ENCODE measurements around the gene TCF25.

The TCF25 gene

DNA sequence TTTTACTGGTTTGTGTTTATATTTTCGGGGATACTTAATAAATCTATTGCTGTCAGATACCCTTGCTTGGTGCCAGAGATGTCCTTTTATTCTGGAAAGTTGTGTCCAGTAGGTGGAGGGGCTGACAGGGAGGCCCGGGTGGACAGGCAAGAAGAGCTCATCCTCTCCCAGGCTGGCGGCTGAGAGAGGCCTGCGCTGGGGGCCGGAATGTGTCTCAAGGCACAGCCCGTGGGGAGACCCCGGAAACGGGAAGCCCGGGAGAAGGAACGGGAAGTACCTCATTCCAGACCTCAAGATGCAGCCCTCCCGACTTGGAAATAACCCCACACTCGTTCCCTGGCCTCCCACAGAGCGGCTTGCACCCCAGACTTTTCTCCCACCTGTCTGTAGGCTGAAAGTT, 62.6 kb downstream of the TCF25 start:
- in situ Hi-C loops (cut with MboI; ENCODE audit: low sequenced_read_pairs), result no loop called here

DNA sequence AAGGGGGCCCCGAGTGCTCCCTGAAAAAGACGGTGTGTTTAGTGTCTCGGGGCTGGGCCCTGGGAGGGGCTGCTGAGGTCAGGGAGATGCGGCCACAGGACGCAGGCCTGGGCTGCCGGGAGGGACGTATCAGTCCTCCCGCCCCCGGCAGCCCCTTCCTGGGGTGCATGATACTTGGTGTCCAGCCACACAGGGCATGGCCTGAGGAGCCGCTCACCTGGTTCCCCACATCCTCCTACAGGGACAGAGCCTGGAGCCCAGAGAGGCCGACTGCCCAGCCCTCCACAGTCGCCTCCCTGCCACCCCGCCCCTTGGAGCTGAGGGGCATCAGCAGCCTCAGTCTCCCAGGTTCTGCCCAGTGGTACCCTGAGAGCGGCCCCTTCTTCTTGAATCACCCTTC, 63.1 kb downstream of the TCF25 start:
- in situ Hi-C loops (cut with MboI; ENCODE audit: low sequenced_read_pairs), result no loop called here

DNA sequence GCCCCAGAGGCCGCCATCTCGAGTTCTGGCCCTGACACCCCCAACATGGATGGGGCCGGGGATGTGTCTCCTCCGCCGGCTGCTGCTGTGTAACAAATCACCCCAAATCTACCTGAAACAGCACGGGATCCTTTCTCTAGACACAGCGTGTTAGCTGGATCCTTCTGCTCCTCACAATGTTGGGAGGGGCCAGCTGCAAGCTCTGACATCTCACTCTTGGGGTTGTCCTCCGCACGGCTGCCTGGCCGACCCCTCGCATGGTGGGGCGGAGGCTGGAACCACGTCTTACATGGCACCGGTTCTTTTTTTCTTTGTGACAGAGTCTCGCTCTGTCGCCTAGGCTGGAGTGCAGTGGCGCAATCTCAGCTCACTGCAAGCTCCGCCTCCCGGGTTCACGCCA, 63.6 kb downstream of the TCF25 start:
- in situ Hi-C loops (cut with MboI; ENCODE audit: low sequenced_read_pairs), result no loop called here

DNA sequence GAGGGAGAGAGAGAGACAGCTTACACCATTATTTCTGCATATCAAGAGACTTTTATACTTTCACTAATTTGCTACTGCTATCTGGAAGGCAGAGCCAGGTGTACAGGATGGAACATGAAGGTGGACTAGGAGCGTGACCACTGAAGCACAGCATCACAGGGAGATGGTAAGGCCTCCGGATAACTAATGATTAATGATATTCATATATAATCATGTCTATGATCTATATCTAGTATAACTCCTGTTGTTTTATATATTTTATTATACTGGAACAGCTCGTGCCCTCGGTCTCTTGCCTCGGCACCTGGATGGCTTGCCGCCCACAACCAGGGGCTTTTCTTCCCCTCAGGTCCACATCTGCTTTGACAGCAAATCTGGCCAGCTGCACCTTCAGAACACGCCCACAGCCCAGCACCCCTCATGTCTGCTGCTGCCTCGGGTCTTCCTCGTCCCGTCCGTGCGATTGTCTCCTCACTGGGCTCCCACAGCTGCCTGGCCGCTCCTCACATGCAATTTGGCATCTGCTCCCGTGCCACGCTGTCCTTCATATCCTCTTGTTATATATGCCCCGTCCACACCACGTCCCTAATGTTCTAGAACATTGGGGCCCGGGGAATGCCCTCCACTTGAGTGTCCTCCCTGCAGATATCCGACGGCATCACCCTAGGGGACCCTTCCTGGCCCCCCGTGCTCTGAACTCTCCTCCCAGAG, 64.9 kb downstream of the TCF25 start:
- in situ Hi-C loops (cut with MboI; ENCODE audit: low sequenced_read_pairs), result no loop called here

DNA sequence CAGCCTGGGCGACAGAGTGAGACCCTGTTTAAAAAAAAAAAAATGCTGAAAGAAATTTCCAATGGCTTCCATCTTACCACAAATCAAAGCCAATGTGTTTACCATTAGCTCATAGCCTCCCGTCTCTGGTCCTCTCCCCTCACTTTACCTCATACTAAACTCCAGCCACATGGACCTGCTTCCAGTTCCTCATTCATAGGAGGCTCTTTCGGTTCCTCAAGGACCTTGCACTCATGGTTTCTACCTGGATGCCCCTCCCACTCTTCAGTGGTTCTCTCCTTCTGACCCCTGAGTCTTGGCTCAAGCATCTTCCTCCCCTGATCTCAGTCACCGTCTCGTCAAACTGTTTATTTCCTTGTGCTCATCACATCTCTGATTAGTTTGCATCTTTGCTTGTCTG, 71.4 kb downstream of the TCF25 start:
- in situ Hi-C loops (cut with MboI; ENCODE audit: low sequenced_read_pairs), result no loop called here

DNA sequence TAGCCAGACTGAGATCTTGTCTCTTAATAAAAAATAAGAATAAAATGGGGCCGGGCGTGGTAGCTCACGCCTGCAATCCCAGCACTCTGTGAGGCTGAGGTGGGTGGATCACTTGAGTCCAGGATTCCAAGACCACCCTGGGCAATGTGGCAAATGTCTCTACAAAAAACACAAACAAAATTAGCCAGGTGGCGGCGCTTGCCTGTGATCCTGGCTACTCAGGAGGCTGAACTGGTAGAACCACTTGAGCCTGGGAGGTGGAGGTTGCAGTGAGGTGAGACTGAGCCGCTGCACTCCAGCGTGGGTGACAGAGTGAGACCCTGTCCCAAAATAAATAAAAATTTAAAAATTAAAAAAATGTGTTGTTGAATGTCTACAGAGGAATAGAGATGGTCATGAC, 72.3 kb downstream of the TCF25 start:
- in situ Hi-C loops (cut with MboI; ENCODE audit: low sequenced_read_pairs), result no loop called here

DNA sequence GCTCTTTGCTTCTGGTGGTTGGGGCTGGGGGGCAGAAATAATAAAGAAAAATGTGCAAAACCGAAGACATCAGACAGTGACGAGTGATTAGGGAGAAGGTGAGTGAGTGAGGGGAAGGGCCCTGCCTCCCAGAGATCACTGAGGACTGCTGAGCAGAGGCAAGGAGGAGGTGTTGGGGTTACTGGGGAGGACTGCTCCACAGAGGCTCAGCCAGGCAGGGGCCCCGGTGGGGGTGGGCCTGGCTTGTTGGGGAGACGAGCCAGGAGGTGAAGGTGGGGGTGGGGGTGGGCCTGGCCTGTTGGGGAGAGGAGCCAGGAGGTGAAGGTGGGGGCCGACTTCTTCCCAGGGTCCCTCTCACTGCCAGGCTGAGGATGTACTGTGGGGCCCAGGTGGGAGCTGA, 73.1 kb downstream of the TCF25 start:
- in situ Hi-C loops (cut with MboI; ENCODE audit: low sequenced_read_pairs), result no loop called here

DNA sequence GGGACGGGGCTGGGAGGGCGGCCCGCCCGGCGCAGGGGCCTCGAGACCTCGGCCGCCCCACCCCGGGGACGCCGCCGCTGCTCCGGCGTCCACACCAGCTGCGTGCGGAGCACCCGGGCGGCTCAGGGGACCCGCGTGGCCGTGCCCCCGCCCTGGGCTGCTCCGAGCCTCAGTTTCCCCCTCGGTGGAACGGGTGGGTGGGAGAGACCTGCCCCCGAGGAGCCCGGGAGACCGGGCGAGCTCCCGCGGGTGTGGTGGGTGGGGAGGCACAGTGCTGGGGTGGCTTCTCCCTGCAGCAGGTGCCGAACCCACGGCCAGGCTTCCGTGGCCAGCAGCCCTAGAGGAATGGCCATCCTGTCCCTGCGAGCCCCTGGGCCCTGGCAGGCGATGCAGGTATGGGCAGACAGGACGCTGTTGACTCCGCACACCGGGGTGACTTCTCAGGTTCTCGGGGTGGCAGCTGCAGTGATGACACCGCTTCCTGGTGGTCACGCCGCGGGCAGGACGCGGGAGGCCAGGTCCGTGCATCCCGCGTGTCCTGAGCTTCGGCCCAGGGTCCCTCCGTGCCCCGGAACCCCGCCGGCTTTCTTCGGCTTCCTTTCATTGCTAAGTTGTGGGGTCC, 75.8 kb downstream of the TCF25 start:
- in situ Hi-C loops (cut with MboI; ENCODE audit: low sequenced_read_pairs), result no loop called here

DNA sequence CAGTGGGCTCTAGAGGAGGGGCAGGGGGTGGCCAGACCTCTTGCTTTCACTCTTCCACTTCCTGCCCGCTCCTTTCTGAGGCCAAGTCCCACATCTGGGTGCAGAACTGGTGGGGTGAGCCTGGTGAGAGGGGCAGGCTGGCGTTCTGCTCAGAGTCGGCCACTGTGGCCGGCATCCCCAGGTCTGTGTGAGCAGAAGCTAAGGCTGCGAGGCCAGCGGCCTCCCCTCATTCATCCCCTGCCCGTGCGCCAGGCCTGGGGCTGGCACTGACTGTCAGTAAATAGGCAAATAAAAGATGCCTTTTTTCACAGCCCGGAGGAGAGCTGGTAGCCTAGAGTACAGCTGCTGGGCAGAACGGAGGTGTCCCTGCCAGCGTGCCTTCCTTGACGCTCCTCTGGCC, 76.4 kb downstream of the TCF25 start:
- in situ Hi-C loops (cut with MboI; ENCODE audit: low sequenced_read_pairs), result no loop called here

DNA sequence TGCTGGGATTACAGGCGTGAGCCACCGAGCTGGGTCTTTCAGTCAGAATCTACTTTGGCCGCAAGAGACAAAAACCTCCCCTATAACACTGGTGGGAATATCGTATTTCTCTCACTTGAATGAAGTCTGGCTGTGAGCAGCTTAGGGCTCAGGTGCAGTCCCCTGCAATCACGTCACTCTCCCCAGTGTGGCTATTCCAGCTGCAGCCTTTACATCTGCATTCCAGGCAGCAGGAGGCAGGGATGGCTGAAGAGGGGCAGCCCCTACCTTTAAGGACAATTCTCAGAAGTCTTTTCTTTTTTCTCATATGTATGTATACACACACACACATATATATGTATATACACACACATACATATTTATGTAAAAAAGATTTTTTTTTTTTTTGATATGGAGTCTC, 78.1 kb downstream of the TCF25 start:
- in situ Hi-C loops (cut with MboI; ENCODE audit: low sequenced_read_pairs), result no loop called here

DNA sequence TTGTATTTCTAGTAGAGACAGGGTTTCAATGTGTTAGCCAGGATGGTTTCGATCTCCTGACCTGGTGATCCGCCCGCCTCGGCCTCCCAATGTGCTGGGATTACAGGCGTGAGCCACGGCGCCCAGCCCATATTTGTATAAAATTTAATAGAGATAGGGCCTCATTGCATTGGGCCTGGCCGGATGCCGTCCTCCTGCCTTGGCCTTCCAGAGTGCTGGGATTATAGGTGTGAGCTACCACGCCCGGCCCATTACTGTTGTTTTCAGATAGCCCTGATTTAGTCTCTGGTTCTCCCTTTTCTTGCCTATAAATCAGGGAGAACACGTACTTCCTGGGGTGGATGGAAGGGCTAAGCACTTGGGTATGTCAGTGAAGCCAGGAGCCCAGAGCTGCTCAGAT, 78.7 kb downstream of the TCF25 start:
- in situ Hi-C loops (cut with MboI; ENCODE audit: low sequenced_read_pairs), result no loop called here

DNA sequence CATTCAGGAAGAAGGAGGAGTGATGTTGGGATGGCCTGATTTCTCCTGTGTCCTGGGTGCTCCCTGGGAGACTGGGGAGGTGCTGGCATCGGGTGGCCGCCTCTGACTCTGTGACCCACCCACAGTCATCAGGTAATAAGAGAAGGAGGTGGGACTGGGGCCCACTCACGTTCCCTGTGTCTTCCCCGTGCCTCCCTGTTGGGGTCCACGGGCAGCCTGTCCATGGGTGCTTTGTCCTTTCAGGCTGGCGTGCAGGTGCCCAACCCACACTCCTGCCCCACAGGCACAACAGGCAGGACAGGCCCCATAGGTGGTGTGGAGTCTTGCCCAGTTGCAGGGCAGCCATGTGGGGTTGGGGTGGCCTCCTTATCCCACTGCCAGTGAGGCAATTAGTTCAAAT, 79.2 kb downstream of the TCF25 start:
- in situ Hi-C loops (cut with MboI; ENCODE audit: low sequenced_read_pairs), result no loop called here

DNA sequence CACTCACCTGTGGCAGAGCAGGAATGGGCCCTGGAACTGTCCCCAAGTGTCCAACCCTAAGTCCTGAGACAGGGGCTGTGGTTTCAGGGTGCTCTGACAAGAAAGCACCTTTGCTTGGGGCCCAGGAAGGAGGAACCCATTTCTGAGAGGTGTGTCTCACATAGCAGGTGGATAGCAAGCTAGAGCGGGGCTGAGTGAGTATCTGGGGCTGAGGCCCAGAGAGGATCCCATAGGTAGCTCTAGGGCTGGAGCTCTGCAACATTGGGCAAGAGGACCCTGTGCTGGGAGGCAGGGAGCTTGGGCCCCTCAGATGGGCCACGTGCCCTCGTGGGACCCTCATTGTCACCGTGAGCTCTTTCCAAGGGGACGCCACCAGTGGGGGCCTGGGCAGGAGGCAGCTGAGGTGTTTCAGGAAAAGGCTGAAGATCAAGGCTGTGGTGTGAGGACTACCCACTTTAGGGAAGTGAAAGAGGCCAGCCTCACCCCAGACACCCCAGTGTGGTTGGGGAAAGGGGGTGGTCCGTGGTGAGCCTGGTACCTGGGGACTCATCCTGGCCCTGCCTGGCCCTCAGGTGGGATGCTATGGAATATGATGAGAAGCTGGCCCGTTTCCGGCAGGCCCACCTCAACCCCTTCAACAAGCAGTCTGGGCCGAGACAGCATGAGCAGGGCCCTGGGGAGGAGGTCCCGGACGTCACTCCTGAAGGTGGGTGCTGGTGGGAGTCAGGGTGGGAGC, 80.4 kb downstream of the TCF25 start:
- in situ Hi-C loops (cut with MboI; ENCODE audit: low sequenced_read_pairs), result no loop called here

DNA sequence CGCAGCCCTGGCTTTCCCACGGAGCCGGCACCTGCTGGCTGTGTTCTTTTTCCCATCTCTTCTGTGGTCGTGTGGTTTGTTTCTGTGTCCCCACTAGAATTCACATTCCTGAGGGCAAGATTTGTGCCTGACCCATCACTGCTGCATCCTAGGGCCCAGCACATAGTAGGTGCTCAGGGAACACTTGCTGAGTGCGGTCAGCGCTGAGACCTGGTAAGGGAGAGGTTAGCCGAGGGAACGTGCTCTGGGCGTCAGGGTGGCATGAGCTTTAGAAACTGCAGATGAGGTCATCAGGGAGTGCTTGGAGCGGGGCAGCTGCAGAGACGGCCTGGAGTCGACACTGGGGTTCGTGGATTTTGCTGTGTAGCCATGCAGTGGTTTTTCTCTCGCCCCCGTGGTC, 81.1 kb downstream of the TCF25 start:
- in situ Hi-C loops (cut with MboI; ENCODE audit: low sequenced_read_pairs), result no loop called here

DNA sequence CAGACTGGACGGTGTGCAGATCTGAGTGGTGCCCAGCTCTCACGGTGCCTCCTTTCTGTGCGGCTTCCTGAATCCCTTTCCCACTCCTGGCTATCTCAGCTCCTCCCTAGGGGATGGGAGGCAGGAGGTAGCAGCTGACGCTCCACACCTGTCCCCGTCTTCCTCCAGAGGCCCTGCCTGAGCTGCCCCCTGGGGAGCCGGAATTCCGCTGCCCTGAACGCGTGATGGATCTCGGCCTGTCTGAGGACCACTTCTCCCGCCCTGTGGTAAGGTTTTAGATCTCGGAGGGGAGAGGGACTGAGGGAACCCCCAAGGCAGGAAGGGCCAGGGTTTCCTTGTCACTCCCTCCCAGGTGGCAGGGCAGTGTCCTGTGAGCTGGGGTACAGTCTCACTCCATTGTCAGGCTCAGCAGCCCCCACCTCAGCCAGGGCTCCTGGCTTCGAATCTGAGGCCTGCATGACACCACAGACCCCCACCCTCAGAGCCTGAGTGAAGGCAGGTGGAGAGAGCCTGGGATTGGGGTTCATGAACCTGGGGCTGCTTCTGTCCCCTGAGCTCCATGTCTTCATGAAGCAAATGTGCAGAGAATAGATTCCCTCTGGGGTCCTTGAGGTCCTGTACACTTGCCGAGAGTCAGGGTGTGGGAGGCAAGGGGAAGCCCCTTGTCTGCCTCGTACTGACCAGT, 81.8 kb downstream of the TCF25 start:
- in situ Hi-C loops (cut with MboI; ENCODE audit: low sequenced_read_pairs), result no loop called here

DNA sequence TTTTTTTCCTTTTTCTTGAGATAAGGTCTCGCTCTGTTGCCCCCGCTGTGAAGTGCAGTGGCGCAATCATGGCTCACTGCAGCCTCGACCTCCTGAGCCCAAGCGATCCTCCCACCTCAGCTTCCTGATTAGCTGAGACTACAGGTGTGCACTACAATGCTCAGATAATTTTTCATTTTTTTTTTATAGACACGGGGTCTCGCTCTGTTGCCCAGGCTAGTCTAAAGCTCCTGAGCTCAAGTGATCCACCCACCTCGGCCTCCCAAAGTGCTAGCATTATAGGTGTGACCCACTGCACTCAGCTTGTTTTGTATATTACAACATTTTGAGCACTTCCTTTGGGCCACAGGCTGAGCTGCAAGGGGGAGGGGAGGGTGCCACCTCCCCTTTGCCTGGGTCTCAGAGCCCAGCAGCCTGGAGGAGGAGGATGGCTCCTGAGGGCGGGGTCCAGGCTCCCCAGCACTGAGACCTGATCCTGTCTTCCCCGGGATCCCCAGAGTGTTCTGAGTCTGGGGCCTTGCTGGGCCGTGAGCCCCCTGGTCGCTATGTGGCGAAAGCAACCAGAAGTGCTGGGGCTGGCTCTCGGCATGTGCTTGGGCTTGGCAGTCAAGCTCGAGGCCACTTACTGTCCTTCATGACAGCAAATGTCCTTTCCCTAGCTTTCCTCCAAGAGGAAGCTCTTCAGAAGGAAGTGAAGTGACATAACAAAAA, 83.3 kb downstream of the TCF25 start:
- in situ Hi-C loops (cut with MboI; ENCODE audit: low sequenced_read_pairs), result no loop called here

DNA sequence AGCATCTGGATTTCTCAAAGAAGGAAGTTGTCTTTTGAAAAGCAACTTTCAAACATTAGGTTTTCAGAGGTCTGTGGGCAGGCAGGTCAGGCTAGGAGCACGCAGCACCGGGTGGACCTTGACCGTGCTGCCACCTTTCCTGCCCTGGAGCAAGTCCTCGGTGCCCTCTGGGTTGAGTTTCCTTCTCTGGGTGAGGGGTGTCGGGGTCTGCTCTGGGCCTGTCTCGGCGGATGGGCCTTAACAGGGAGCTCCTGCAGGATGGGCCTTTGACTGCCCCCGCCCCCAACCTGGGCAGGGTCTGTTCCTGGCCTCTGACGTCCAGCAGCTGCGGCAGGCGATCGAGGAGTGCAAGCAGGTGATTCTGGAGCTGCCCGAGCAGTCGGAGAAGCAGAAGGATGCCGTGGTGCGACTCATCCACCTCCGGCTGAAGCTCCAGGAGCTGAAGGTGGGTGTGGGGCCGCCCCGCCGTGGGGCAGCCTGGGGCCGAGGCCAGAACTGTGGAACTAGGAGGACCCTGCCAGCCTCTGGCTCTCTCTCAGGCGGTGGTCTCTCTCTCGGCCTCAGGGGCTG, 83.9 kb downstream of the TCF25 start:
- in situ Hi-C loops (cut with MboI; ENCODE audit: low sequenced_read_pairs), result no loop called here

DNA sequence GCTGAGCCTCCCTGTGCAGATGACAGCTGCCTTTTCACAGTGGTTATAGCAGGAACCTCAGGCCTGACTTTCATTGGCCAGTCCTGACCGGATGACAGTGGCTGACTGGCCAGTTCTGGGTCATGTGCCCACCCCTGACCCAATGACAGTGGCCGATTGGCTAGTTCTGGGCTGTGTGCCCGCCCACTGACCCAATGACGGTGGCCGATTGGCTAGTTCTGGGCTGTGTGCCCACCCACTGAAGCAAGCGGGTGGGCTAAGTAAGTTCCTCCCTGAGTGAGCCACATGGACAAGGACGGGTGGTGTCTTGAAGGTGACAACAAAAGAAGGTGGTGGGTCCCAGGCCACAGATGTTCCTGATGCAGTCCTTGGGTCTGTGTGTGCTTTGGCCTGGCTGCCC, 84.7 kb downstream of the TCF25 start:
- in situ Hi-C loops (cut with MboI; ENCODE audit: low sequenced_read_pairs), result no loop called here

DNA sequence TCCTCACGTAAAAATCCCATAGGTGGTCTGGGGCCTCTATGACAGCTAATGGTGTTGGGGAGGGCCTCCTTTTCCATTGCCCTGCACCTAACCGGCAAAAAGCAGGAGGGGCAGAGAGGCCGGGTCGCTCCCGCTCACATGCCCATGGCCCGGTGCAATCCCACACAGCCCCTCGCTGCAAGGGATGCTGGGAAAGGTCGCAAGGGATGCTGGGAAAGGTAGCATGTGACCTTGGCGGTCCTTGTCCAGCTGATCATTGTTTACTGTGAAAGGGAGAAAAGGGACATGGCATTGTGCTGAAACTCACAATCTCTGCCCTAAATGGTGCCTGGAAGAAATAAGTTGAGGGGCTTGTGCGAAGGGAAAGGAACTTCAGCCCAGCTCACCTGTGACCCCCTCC, 85.2 kb downstream of the TCF25 start:
- in situ Hi-C loops (cut with MboI; ENCODE audit: low sequenced_read_pairs), result no loop called here

DNA sequence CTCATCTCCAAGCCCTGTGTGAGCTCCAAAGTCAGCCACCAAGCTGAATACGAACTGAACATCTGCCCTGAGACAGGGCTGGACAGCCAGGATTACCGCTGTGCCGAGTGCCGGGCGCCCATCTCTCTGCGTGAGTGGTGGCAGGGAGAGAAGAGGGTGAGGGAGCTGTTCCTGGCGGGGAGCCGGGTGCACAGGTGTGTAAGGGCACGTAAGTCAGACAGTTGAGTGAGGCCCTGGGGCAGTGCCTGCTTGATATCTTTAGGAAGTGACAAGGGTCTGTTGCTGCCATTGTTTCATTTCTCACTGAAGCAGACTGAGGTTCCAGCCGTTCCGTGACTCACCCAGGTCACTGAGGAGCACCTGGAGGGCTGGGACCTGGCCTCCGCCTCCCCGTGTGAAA, 87.6 kb downstream of the TCF25 start:
- in situ Hi-C loops (cut with MboI; ENCODE audit: low sequenced_read_pairs), result no loop called here

Measured in HL-60/S4 treated with phorbol 12-myristate 13-acetate at 8.2 ng/mL for 4 days and 3 days (cell line).